ENCODE data around the gene WTIP. TPM values are rescaled to one million over a fixed set of nuclear protein-coding genes. Genes with fewer than 3 reads are reported as not detected.

Gene WTIP
- 10 to 100 TPM; 13.4 to 38.4 (median 34.0) TPM for total RNA-seq
- 10 to 100 TPM; 20.9 to 23.2 TPM for polyA plus RNA-seq
- long read RNA-seq, donor 1, full-length matches to known transcripts, result 1 of 19 reads
- long read RNA-seq, donor 1, partial matches to known transcripts, result 10 of 19 reads
- long read RNA-seq, donor 1, other reads (novel, unspliced or antisense), result 8 of 19 reads
- long read RNA-seq, donor 2, full-length matches to known transcripts, result 4 of 43 reads
- long read RNA-seq, donor 2, partial matches to known transcripts, result 39 of 43 reads
- long read RNA-seq, donor 2, other reads (novel, unspliced or antisense), result 0 of 43 reads
- long read RNA-seq, donor 3, full-length matches to known transcripts, result 109 of 137 reads
- long read RNA-seq, donor 3, partial matches to known transcripts, result 3 of 137 reads
- long read RNA-seq, donor 3, other reads (novel, unspliced or antisense), result 25 of 137 reads

GRCh38 chr19:34480971-34481841, at the start of gene WTIP:
Gene WTIP (plus strand): TSS chr19:34481758. CDS start chr19:34481975, 217 bp downstream.
- TF ChIP-seq CTCF (IDR thresholded peaks at IDR 0.05), result no peak
- no peak for TF ChIP-seq POLR2A (IDR thresholded peaks at IDR 0.05)
- TF ChIP-seq EP300 (IDR thresholded peaks at IDR 0.05), result no peak
- WGBS, 3 donors, result 1 to 9% (median 2%) methylated on average over 26 to 95 of the region's 95 CpGs
- H3K4me1 ChIP-seq (ENCODE audit: insufficient read depth), result peaks cover 9% of the 10 kb centered on the region
- peak within 1 kb of the TSS; percentile 47 for H3K4me3 ChIP-seq
- no peaks in the 10 kb centered on the region for H3K36me3 ChIP-seq
- DNase-seq, result peak; percentile 79 to 92 (median 88)
- intact Hi-C loops (cut with DNase I), result loop anchor here in 2 of 4 donors (5.0 to 10.0 kb wide), 2 partner anchors 49 to 116 kb away; partner anchors contain the start of gene GPI (in 1 of the 2)
- no peaks in the 10 kb centered on the region for H3K9me3 ChIP-seq
- H3K27me3 ChIP-seq, result no peaks in the 10 kb centered on the region
- peak within 1 kb of the TSS; percentile 86 to 87 for H3K27ac ChIP-seq

- TF ChIP-seq CTCF (IDR thresholded peaks at IDR 0.05) (no peak), POLR2A (IDR thresholded peaks at IDR 0.05) (no peak), EP300 (IDR thresholded peaks at IDR 0.05) (no peak)
- DNase-seq, result peak in 2 of 5 donors; percentile 17 to 47
- peak overlapping the region in 1 of 2 donors; percentile 35 for H3K27ac ChIP-seq
- no peaks in the 10 kb centered on the region for H3K36me3 ChIP-seq
- intact Hi-C loops (cut with DNase I), result loop anchor here in 1 of 4 donors (5.0 kb wide), 1 partner anchor 50 kb away; the partner anchor contains the start of gene WTIP
- WGBS, 3 donors, result 31 to 51% (median 43%) methylated on average over 5 of the region's 5 CpGs
- H3K27me3 ChIP-seq, result no peaks in the 10 kb centered on the region
- H3K4me3 ChIP-seq, result no peak overlapping the region
- peaks cover 12% of the 10 kb centered on the region for H3K4me1 ChIP-seq (ENCODE audit: insufficient read depth)
- no peaks in the 10 kb centered on the region for H3K9me3 ChIP-seq
These were observed 48.8 kb upstream of the WTIP start for GRCh38 chr19:34432797-34433196.

GRCh38 chr19:34436716-34437115, 44.8 kb upstream of the WTIP start:
- TF ChIP-seq EP300 (IDR thresholded peaks at IDR 0.05), result no peak
- no peak for TF ChIP-seq POLR2A (IDR thresholded peaks at IDR 0.05)
- TF ChIP-seq CTCF (IDR thresholded peaks at IDR 0.05), result no peak
- WGBS, 3 donors, result 72 to 75% (median 74%) methylated on average over 3 of the region's 3 CpGs
- Histone ChIP-seq H3K9me3 (no peaks in the 10 kb centered on the region), H3K27ac (no peak overlapping the region), H3K4me1 (ENCODE audit: insufficient read depth) (peaks cover 4% of the 10 kb centered on the region), H3K27me3 (no peaks in the 10 kb centered on the region), H3K36me3 (no peaks in the 10 kb centered on the region), H3K4me3 (no peak overlapping the region)
- DNase-seq, result no peak
- intact Hi-C loops (cut with DNase I), result no loop called here

GRCh38 chr19:34448191-34448590, 33.4 kb upstream of the WTIP start:
- Histone ChIP-seq H3K4me3 (no peak overlapping the region), H3K27ac (no peak overlapping the region), H3K9me3 (no peaks in the 10 kb centered on the region), H3K27me3 (no peaks in the 10 kb centered on the region), H3K4me1 (ENCODE audit: insufficient read depth) (no peaks in the 10 kb centered on the region), H3K36me3 (no peaks in the 10 kb centered on the region)
- no peak for TF ChIP-seq CTCF (IDR thresholded peaks at IDR 0.05)
- TF ChIP-seq EP300 (IDR thresholded peaks at IDR 0.05), result no peak
- TF ChIP-seq POLR2A (IDR thresholded peaks at IDR 0.05), result no peak
- no peak for DNase-seq
- 95 to 96% (median 96%) methylated on average over 3 of the region's 3 CpGs for WGBS, 3 donors
- intact Hi-C loops (cut with DNase I), result no loop called here

Measured in ovary (tissue), 10 donors.